H1 (cell line): ENCODE data around the gene MICU1.
"Not testable (repeated sequence)": the region's sequence is repeated elsewhere in the genome, so short reads cannot be mapped to it uniquely, and the experiment has no call there.

Experiments
- CTCF ChIP-seq, 3 experiments: IDR thresholded peaks; 1 replicate in 2 of 3; 2 replicates in 1 of 3; pipeline versions ENCODE4 v1.5.1 to v1.6.1; 2011; ENCODE audit warnings: low read length in 3 of 3, mild to moderate bottlenecking in 3 of 3, inconsistent platforms in 2 of 3, low read depth in 1 of 3, moderate library complexity in 1 of 3; ENCODE audit not compliant: insufficient read depth in 1 of 3; ENCODE audit errors: control extremely low read depth in 1 of 3
- JUN ChIP-seq: IDR thresholded peaks from 2 replicates; pipeline ENCODE4 v1.6.1; 2011; ENCODE audit warnings: low read depth, mild to moderate bottlenecking, improper control_type of control experiment, low read length
- JUND ChIP-seq: IDR thresholded peaks from 2 replicates; pipeline ENCODE4 v1.6.1; 2011; ENCODE audit warnings: mild to moderate bottlenecking, improper control_type of control experiment, low read length
- TF ChIP-seq, protein P1 (sequence below): fragments of 300-600 bp; sonication (generic); IDR thresholded peaks from 2 replicates; pipeline ENCODE4 v1.7.1; 2012; ENCODE audit warnings: low read length, moderate library complexity, mild to moderate bottlenecking, inconsistent platforms; ENCODE audit not compliant: insufficient replicate concordance

GRCh38 chr10:72384982-72385381 is 240.9 kb downstream of the MICU1 start:
- TF ChIP-seq, protein P1, sequence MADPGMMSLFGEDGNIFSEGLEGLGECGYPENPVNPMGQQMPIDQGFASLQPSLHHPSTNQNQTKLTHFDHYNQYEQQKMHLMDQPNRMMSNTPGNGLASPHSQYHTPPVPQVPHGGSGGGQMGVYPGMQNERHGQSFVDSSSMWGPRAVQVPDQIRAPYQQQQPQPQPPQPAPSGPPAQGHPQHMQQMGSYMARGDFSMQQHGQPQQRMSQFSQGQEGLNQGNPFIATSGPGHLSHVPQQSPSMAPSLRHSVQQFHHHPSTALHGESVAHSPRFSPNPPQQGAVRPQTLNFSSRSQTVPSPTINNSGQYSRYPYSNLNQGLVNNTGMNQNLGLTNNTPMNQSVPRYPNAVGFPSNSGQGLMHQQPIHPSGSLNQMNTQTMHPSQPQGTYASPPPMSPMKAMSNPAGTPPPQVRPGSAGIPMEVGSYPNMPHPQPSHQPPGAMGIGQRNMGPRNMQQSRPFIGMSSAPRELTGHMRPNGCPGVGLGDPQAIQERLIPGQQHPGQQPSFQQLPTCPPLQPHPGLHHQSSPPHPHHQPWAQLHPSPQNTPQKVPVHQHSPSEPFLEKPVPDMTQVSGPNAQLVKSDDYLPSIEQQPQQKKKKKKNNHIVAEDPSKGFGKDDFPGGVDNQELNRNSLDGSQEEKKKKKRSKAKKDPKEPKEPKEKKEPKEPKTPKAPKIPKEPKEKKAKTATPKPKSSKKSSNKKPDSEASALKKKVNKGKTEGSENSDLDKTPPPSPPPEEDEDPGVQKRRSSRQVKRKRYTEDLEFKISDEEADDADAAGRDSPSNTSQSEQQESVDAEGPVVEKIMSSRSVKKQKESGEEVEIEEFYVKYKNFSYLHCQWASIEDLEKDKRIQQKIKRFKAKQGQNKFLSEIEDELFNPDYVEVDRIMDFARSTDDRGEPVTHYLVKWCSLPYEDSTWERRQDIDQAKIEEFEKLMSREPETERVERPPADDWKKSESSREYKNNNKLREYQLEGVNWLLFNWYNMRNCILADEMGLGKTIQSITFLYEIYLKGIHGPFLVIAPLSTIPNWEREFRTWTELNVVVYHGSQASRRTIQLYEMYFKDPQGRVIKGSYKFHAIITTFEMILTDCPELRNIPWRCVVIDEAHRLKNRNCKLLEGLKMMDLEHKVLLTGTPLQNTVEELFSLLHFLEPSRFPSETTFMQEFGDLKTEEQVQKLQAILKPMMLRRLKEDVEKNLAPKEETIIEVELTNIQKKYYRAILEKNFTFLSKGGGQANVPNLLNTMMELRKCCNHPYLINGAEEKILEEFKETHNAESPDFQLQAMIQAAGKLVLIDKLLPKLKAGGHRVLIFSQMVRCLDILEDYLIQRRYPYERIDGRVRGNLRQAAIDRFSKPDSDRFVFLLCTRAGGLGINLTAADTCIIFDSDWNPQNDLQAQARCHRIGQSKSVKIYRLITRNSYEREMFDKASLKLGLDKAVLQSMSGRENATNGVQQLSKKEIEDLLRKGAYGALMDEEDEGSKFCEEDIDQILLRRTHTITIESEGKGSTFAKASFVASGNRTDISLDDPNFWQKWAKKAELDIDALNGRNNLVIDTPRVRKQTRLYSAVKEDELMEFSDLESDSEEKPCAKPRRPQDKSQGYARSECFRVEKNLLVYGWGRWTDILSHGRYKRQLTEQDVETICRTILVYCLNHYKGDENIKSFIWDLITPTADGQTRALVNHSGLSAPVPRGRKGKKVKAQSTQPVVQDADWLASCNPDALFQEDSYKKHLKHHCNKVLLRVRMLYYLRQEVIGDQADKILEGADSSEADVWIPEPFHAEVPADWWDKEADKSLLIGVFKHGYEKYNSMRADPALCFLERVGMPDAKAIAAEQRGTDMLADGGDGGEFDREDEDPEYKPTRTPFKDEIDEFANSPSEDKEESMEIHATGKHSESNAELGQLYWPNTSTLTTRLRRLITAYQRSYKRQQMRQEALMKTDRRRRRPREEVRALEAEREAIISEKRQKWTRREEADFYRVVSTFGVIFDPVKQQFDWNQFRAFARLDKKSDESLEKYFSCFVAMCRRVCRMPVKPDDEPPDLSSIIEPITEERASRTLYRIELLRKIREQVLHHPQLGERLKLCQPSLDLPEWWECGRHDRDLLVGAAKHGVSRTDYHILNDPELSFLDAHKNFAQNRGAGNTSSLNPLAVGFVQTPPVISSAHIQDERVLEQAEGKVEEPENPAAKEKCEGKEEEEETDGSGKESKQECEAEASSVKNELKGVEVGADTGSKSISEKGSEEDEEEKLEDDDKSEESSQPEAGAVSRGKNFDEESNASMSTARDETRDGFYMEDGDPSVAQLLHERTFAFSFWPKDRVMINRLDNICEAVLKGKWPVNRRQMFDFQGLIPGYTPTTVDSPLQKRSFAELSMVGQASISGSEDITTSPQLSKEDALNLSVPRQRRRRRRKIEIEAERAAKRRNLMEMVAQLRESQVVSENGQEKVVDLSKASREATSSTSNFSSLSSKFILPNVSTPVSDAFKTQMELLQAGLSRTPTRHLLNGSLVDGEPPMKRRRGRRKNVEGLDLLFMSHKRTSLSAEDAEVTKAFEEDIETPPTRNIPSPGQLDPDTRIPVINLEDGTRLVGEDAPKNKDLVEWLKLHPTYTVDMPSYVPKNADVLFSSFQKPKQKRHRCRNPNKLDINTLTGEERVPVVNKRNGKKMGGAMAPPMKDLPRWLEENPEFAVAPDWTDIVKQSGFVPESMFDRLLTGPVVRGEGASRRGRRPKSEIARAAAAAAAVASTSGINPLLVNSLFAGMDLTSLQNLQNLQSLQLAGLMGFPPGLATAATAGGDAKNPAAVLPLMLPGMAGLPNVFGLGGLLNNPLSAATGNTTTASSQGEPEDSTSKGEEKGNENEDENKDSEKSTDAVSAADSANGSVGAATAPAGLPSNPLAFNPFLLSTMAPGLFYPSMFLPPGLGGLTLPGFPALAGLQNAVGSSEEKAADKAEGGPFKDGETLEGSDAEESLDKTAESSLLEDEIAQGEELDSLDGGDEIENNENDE: not testable (repeated sequence)
- not testable (repeated sequence) for TF ChIP-seq JUN; CTCF (IDR thresholded peaks at IDR 0.05; ENCODE audit: control extremely low read depth in 1 of 3, insufficient read depth in 1 of 3, low read depth in 1 of 3, low read length in 3 of 3); JUND
